B cell (primary cell): ENCODE measurements around the gene RAB8A. TPM values are rescaled to one million over a fixed set of nuclear protein-coding genes. Genes with fewer than 3 reads are reported as not detected.

ENCODE experiments used
- ATAC-seq: fragments of 200-7000 bp; cut with Tn5 transposase; one replicate; pipeline ENCODE4 v1.10.0; 2021; ENCODE audit warnings: low read depth, mild to moderate bottlenecking, moderate number of reproducible peaks, moderate library complexity
- CTCF ChIA-PET: fragments of 350-600 bp; sonication (Branson Sonifier 250); formaldehyde crosslinking; loops from one replicate; lab custom pipeline; 2021; ENCODE audit warnings: antibody characterized with exemption, inconsistent platforms; lab: Charles Lee
- POLR2A ChIA-PET: fragments of 350-600 bp; sonication (Branson Sonifier 250); formaldehyde crosslinking; loops from one replicate; lab custom pipeline; 2021; ENCODE audit warnings: antibody characterized with exemption; lab: Charles Lee
- DNase-seq: peaks from one replicate; pipeline ENCODE4 v3.0.0; 2013
- H2AFZ ChIP-seq: 2 replicates; pipeline ENCODE4 v1.6.1; 2012; ENCODE audit warnings: mild to moderate bottlenecking, low read depth, low read length; ENCODE audit not compliant: insufficient read depth, poor library complexity, severe bottlenecking
- H3K27ac ChIP-seq, 2 donors: 1 replicate in 1 of 2; 2 replicates in 1 of 2; pipeline ENCODE4 v1.5.1; 2012 to 2013; ENCODE audit warnings: low read length in 2 of 2, mild to moderate bottlenecking in 2 of 2, moderate library complexity in 1 of 2
- H3K27me3 ChIP-seq, 4 experiments: fragments of 200-600 bp in 1 of 4; sonication (generic) in 1 of 4; replicated peaks in 1 of 4; 1 replicate in 2 of 4; 2 replicates in 2 of 4; pipeline versions ENCODE4 v1.6.1 to v1.7.0; 2013 to 2016; ENCODE audit warnings: low read length in 3 of 4, mild to moderate bottlenecking in 2 of 4, mixed read lengths in 1 of 4, moderate library complexity in 1 of 4; ENCODE audit not compliant: insufficient read depth in 4 of 4, control insufficient read depth in 3 of 4; ENCODE audit errors: control extremely low read depth in 1 of 4
- H3K36me3 ChIP-seq, 2 experiments: replicated peaks in 1 of 2; 1 replicate in 1 of 2; 2 replicates in 1 of 2; pipeline versions ENCODE4 v1.6.1 to v1.7.1; 2013; ENCODE audit warnings: low read length in 1 of 2; ENCODE audit not compliant: insufficient read depth in 2 of 2, control insufficient read depth in 1 of 2; ENCODE audit errors: control extremely low read depth in 1 of 2, extremely low read depth in 1 of 2
- H3K4me1 ChIP-seq, 2 donors: fragments of 200-600 bp in 1 of 2; sonication (generic) in 1 of 2; 1 replicate in 1 of 2; 2 replicates in 1 of 2; pipeline versions ENCODE4 v1.5.1 to v1.6.1; 2013 to 2017; ENCODE audit warnings: low read length in 2 of 2; ENCODE audit not compliant: control insufficient read depth in 2 of 2, insufficient read depth in 2 of 2
- H3K4me2 ChIP-seq: replicated peaks from 2 replicates; pipeline ENCODE3; 2012; ENCODE audit warnings: mild to moderate bottlenecking, low read depth, low read length; ENCODE audit not compliant: poor library complexity, severe bottlenecking
- H3K4me3 ChIP-seq, 5 experiments: fragments of 200-600 bp in 1 of 5; sonication (generic) in 1 of 5; 1 replicate in 3 of 5; 2 replicates in 2 of 5; pipeline versions ENCODE4 v1.5.1 to v1.7.0; 2011 to 2016; ENCODE audit warnings: low read length in 4 of 5, mild to moderate bottlenecking in 4 of 5, low read depth in 2 of 5, control low read depth in 1 of 5, moderate library complexity in 1 of 5; ENCODE audit not compliant: insufficient read depth in 1 of 5; ENCODE audit errors: control extremely low read depth in 1 of 5, extremely low read depth in 1 of 5
- H3K79me2 ChIP-seq: fragments of 200-600 bp; sonication (generic); one replicate; pipeline ENCODE4 v1.6.0; 2016; ENCODE audit warnings: low read length; ENCODE audit not compliant: control insufficient read depth, insufficient read depth
- H3K9ac ChIP-seq: fragments of 200-600 bp; sonication (generic); 2 replicates; pipeline ENCODE4 v1.6.1; 2017; ENCODE audit warnings: mild to moderate bottlenecking, low read length, moderate library complexity
- H3K9me3 ChIP-seq, 3 donors: one replicate each; pipeline versions ENCODE4 v1.6.1 to v1.7.1; 2013; ENCODE audit warnings: low read length in 2 of 3; ENCODE audit not compliant: control insufficient read depth in 2 of 3, insufficient read depth in 1 of 3; ENCODE audit errors: control extremely low read depth in 1 of 3
- H4K20me1 ChIP-seq: 2 replicates; pipeline ENCODE4 v1.6.0; 2012; ENCODE audit warnings: mild to moderate bottlenecking, low read length; ENCODE audit not compliant: insufficient read depth, control insufficient read depth, poor library complexity, severe bottlenecking
- H3K27ac Mint-ChIP-seq: one replicate; pipeline ENCODE4 v1.8.0; 2021; ENCODE audit warnings: mixed read lengths
- H3K27me3 Mint-ChIP-seq: one replicate; pipeline ENCODE4 v1.8.0; 2021; ENCODE audit warnings: mixed read lengths
- H3K4me1 Mint-ChIP-seq: one replicate; pipeline ENCODE4 v1.8.0; 2021; ENCODE audit warnings: mixed read lengths
- H3K4me3 Mint-ChIP-seq: one replicate; pipeline ENCODE4 v1.8.0; 2021; ENCODE audit warnings: mixed read lengths
- H3K9me3 Mint-ChIP-seq: one replicate; pipeline ENCODE4 v1.8.0; 2022; ENCODE audit warnings: mixed read lengths; ENCODE audit not compliant: insufficient read depth
- CTCF ChIP-seq: fragments of 200-600 bp; IDR thresholded peaks from one replicate; pipeline ENCODE4 v1.8.0; 2022; ENCODE audit warnings: antibody characterized with exemption, mild to moderate bottlenecking
- EZH2 ChIP-seq: IDR thresholded peaks from 2 replicates; pipeline ENCODE4 v1.6.1; 2012; ENCODE audit warnings: borderline replicate concordance, low read depth, mild to moderate bottlenecking, moderate library complexity, low read length; ENCODE audit not compliant: insufficient read depth, poor library complexity, severe bottlenecking
- WGBS: methylation state at CpG from one replicate; pipeline ENCODE4 v1.1.5; 2013; ENCODE audit warnings: missing lambda C conversion rate; ENCODE audit not compliant: insufficient coverage; 5-methylcytosine and 5-hydroxymethylcytosine counted together
- intact Hi-C: fragments of 100-400 bp; cut with micrococcal nuclease; formaldehyde crosslinking; loops from one replicate; pipeline ENCODE4 v1.10.0; 2022
- polyA plus RNA-seq: library from polyadenylated mRNA; depleted of rRNA; stranded (reverse); fragments of >200 nt; gene quantifications from 2 replicates; pipeline ENCODE4 v1.2.3, GENCODE V29; 2012
- total RNA-seq, 2 donors: library from RNA; stranded (reverse); fragments of 120-200 nt in 1 of 2; gene quantifications; 1 replicate in 1 of 2; 2 replicates in 1 of 2; pipeline versions ENCODE4 v1.2.3 to v1.2.4, GENCODE V29; 2013 to 2022

Gene RAB8A
- total and polyA plus RNA-seq, 2 donors (not counting 1 experiment from before 2014, with no cell fraction given) = 65.5 to 117 TPM

GRCh38 chr19:16067205-16067938, 44.3 kb upstream of the RAB8A start:
- H4K20me1 ChIP-seq = no peaks in the 10 kb centered on the region
- Mint-ChIP-seq H3K9me3 (no peaks in the 10 kb centered on the region), H3K4me1 (peaks cover 14% of the 10 kb centered on the region), H3K4me3 (no peak overlapping the region), H3K27ac (no peak overlapping the region), H3K27me3 (no peaks in the 10 kb centered on the region)
- H3K4me1 ChIP-seq = peaks cover 26 to 41% of the 10 kb centered on the region in 2 donors
- no peak overlapping the region for H2AFZ ChIP-seq
- intact Hi-C loops = no loop called here
- no peak overlapping the region for H3K9ac ChIP-seq
- WGBS = 93% methylated on average over 38 of the region's 40 CpGs
- CTCF ChIA-PET = interaction anchor here (0.5 to 7.3 kb wide), 13 partner anchors 8 to 1691 kb away, joined by 3 to 57 read pairs (median 4); partner anchors contain the start of genes FAM32A, RAB8A and TPM4
- DNase-seq (no peak), ATAC-seq (no peak)
- no peaks in the 10 kb centered on the region for H3K27me3 ChIP-seq
- H3K9me3 ChIP-seq = peaks cover 0 to 4% (median 0%) of the 10 kb centered on the region in 3 donors
- POLR2A ChIA-PET = no interaction called here
- TF ChIP-seq EZH2 = no peak
- TF ChIP-seq CTCF = no peak
- H3K27ac ChIP-seq = no peak overlapping the region
- H3K36me3 ChIP-seq = no peaks in the 10 kb centered on the region
- peaks cover 27% of the 10 kb centered on the region for H3K79me2 ChIP-seq
- H3K4me2 ChIP-seq = no peak overlapping the region
- no peak overlapping the region for H3K4me3 ChIP-seq

GRCh38 chr19:16068696-16069259, 42.9 kb upstream of the RAB8A start:
- H3K9me3 Mint-ChIP-seq = no peaks in the 10 kb centered on the region

More at GRCh38 chr19:16068696-16069259, 42.9 kb upstream of the RAB8A start:
- no peak overlapping the region for H3K4me2 ChIP-seq
- no peak overlapping the region for H3K9ac ChIP-seq
- no peaks in the 10 kb centered on the region for H3K9me3 ChIP-seq
- H3K27me3 ChIP-seq = no peaks in the 10 kb centered on the region
- DNase-seq (no peak), ATAC-seq (no peak)
- H3K79me2 ChIP-seq = peaks cover 27% of the 10 kb centered on the region
- H3K4me3 Mint-ChIP-seq = no peak overlapping the region
- H3K4me3 ChIP-seq = no peak overlapping the region
- 91% methylated on average over 10 of the region's 10 CpGs for WGBS
- POLR2A ChIA-PET = interaction anchor here (0.6 kb wide), 1 partner anchor 113 kb away, joined by 4 read pairs; no protein-coding TSS in a partner anchor
- H3K27ac ChIP-seq = peak overlapping the region in 1 of 2 donors; percentile 96
- H3K4me1 ChIP-seq = peaks cover 23 to 34% of the 10 kb centered on the region in 2 donors
- H3K27me3 Mint-ChIP-seq = no peaks in the 10 kb centered on the region
- no peaks in the 10 kb centered on the region for H4K20me1 ChIP-seq
- intact Hi-C loops = no loop called here
- H2AFZ ChIP-seq = no peak overlapping the region
- H3K4me1 Mint-ChIP-seq = peaks cover 12% of the 10 kb centered on the region
- CTCF ChIA-PET = interaction anchor here (1.6 kb wide), 1 partner anchor 117 kb away, joined by 3 read pairs; the partner anchor contains the start of gene FAM32A
- no peak overlapping the region for H3K27ac Mint-ChIP-seq
- no peaks in the 10 kb centered on the region for H3K36me3 ChIP-seq
- TF ChIP-seq EZH2 = no peak
- TF ChIP-seq CTCF = no peak
